GM18858 (cell line): ENCODE data around the gene SEMA6D.

Experiments used
- ATAC-seq: cut with Tn5 transposase; IDR thresholded peaks from one replicate; pipeline ENCODE4 v1.9.1; 2021; ENCODE audit not compliant: unreplicated experiment

The SEMA6D gene

GRCh38 chr15:47742334-47742733 is 25.0 kb downstream of the SEMA6D start:
- ATAC-seq, result no peak

- ATAC-seq, result no peak
Observed at GRCh38 chr15:47742742-47743141, 25.4 kb downstream of the SEMA6D start.

- no peak for ATAC-seq
Observed at GRCh38 chr15:47743385-47743784, 26.1 kb downstream of the SEMA6D start.

- no peak for ATAC-seq
Observed at GRCh38 chr15:47743886-47744285, 26.6 kb downstream of the SEMA6D start.

- no peak for ATAC-seq
Observed at GRCh38 chr15:47744496-47744895, 27.2 kb downstream of the SEMA6D start.

GRCh38 chr15:47744973-47745372 is 27.7 kb downstream of the SEMA6D start:
- ATAC-seq, result no peak

GRCh38 chr15:47746516-47746915 is 29.2 kb downstream of the SEMA6D start:
- no peak for ATAC-seq

- no peak for ATAC-seq
Observed at GRCh38 chr15:47750030-47750739, 32.9 kb downstream of the SEMA6D start.

- no peak for ATAC-seq
Observed at GRCh38 chr15:47750740-47751262, 33.5 kb downstream of the SEMA6D start.

- no peak for ATAC-seq
Observed at GRCh38 chr15:47753591-47753990, 36.3 kb downstream of the SEMA6D start.

GRCh38 chr15:47754312-47754711 is 37.0 kb downstream of the SEMA6D start:
- ATAC-seq, result no peak

DNA sequence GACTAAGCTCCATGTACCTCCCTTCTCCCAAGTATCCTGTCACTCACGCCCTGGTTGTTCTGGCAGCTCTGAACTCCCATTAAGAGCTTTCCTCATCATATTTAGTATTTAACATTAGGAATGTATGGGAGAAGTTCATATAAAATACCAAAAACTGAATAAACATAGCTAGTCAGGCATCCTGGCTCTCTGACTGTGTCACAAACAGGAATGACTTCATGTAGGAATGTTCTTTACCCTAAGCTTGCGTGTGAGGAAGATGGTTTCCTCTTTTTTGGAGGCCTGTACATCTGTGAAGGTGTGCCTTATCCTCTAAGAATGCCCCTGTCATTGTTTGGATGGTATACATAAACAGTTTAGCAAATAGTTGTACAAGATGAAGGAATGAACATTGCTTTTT is 38.6 kb downstream of the SEMA6D start:
- no peak for ATAC-seq

GRCh38 chr15:47756872-47757271 is 39.6 kb downstream of the SEMA6D start:
- no peak for ATAC-seq

DNA sequence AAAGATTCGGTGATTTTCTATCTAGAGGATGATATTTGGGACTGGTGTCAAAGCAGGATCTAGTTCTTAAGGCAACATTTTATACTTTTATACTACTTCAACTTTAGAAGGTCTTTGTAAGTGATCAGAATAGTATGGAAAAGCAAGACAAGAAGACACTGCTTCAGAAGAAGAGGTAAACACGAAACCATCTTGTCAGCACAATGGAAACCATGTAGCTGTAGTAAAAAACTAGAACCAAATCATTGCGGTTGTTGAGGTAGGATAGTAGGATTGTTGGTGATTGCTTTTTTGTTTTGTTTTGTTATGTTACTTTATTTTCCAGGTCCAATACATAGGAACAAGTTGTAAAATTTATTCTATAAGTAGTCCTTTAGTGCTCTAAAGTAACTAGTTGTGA is 40.0 kb downstream of the SEMA6D start:
- ATAC-seq, result no peak

DNA sequence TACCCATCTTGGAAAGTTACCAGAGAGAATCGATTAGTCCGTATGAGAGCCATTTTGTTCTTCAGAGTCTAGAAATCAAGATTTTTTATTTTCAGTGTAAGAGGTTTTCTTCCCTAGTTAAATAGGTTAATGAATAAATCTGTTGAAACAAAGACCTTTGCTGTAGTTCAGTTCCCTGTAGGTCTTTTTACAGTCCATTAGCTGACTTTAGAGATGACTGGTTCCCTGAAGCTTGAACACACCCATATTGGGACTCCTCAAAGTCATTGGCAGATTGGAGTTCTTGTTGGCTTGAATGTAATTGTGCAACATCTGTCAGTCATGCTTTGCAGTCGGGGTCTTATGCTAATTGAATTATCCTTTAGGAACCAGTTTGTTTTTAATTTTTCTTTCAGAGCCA is 45.3 kb downstream of the SEMA6D start:
- no peak for ATAC-seq

DNA sequence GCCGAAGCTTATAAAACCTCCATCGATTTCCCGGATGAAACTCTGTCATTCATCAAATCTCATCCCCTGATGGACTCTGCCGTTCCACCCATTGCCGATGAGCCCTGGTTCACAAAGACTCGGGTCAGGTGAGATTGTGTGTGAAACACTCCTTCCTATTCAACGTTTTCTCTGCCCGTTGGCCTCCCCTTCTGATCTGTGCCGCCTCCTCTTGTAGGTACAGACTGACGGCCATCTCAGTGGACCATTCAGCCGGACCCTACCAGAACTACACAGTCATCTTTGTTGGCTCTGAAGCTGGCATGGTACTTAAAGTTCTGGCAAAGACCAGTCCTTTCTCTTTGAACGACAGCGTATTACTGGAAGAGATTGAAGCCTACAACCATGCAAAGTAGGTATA is 47.4 kb downstream of the SEMA6D start:
- no peak for ATAC-seq

DNA sequence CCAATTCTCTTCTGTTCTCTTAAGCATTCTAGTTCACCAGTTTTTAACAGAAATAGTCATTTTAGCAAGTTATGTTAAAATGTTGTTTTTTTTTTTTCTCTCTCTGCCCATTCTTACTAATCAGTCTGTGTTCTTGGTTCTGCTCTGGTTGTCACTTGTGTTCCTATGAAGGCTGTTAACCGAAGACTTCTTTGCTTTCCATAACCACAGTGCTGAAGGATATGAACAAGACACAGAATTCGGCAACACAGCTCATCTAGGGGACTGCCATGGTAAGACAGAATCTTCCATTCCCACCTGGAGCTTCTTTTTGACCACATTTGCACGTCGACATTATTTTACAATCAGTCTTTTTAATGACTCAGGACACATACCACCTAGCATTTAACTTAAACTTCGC is 49.1 kb downstream of the SEMA6D start:
- no peak for ATAC-seq

- ATAC-seq, result no peak
Observed at GRCh38 chr15:47767035-47767434, 49.7 kb downstream of the SEMA6D start.

DNA sequence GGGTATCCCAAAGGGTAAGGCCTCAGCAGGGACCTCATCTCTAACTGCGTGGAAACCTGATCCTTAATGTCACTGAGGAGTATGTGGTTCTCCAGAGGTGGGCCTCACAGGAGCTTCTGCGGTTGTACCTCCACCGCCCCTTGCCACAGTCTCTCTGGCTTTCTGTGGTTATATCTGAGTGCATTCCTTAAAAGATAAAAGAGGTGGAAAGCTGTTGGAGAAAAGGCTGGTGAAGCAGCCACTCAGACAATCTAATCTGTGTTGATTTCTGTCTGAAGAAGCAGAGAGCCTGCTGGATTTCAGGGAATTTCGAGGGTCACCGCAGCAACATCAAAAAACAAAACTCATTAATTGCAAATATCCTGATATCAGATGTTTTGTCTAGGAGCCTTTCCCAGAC is 51.4 kb downstream of the SEMA6D start:
- no peak for ATAC-seq

DNA sequence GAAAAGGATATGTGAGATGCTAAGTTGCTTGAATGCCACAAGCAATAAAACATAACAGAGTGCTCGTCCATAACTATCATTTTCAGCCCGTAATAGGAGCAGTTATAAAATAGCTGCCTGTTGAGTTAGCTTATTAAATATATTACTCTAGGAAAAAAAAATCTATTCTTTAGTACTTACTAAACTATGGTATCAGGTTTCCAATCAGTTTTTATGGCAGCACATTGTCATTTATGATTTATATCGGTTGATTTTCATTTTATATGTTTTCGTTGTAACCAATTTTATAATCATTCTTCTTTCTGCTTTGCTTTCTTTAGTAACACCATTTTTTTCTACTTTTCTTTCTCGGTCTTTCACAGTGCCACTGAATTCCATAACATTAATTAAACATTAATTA is 51.9 kb downstream of the SEMA6D start:
- no peak for ATAC-seq

DNA sequence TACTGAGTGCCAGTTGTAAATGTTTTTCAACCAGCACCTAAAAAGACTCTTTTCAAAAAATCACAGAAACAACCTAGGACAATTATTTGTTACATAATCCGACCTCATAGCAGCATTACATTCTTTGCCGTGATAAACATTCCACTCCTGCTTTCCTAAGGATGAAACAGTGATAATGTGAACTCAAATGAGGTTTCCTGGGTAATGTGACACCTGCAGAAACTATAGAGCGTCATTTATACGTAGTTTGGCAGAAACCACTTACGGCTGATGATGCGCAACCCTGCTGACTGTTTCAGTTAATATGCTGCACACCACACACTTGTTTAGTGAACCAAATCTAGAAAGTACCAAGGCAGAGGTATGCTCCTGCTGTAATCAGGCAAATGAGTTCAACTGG is 55.8 kb downstream of the SEMA6D start:
- no peak for ATAC-seq

GRCh38 chr15:47778263-47778770 is 61.0 kb downstream of the SEMA6D start:
- no peak for ATAC-seq

- ATAC-seq, result no peak
Observed at GRCh38 chr15:47780971-47781370, 63.7 kb downstream of the SEMA6D start.
